Measurements from ENCODE around the gene UBE2E1. TPM values are rescaled to one million over a fixed set of nuclear protein-coding genes. Genes with fewer than 3 reads are reported as not detected.

UBE2E1 gene
- total and polyA plus RNA-seq, 11 donors, result 43.7 to 97.1 (median 65.0) TPM

GRCh38 chr3:23826382-23827064 is 20.8 kb downstream of the UBE2E1 start:
- Histone ChIP-seq H3K9me3 (no peaks in the 10 kb centered on the region), H3K36me3 (no peaks in the 10 kb centered on the region), H3K27me3 (no peaks in the 10 kb centered on the region), H3K27ac (no peak overlapping the region), H3K4me3 (no peak overlapping the region), H3K4me1 (peaks cover 0 to 52% (median 31%) of the 10 kb centered on the region in 12 donors)
- TF ChIP-seq POLR2A (IDR thresholded peaks at IDR 0.05), result no peak
- TF ChIP-seq CTCF (IDR thresholded peaks at IDR 0.05), result no peak
- intact Hi-C loops (cut with DNase I), result no loop called here
- 35 to 49% (median 40%) methylated on average over 1 of the region's 1 CpG for WGBS, 4 donors
- peak in 3 of 4 donors; percentile 34 to 53 (median 49) for ATAC-seq
- peak in 2 of 5 donors; percentile 21 to 29 for DNase-seq

DNA sequence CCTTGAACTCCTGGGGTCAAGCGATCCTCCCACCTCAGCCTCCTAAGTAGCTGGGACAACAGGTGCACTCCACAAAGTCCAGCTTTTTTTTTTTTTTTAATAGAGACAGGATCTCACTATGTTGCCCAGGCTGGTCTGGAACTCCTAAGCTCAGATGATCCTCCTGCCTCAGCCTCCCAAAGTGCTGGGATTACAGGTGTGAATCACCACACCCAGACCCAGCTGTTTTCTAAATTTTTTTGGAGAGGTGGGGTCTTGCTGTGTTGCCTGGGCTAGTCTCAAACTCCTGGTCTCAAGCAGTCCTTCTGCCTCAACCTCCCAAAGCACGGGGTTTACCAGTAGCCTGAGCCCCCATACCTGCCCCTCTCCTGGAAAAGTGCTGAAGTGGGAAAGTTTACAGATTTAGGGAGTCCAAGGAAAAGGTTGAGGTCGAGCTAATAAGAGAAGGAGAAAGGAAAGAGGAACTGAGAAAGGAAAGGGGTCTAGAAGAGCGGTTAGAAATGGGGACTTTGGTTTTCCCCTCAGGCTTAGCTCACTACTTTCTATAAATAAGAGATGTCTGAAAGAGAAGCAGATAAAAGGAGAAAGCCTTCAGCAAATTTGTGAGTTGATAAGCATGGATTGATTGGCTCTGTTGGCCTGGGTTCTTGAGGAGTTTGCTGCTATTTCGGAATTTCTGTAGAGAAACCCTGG is 23.6 kb downstream of the UBE2E1 start:
- intact Hi-C loops (cut with DNase I), result no loop called here
- Histone ChIP-seq H3K36me3 (no peaks in the 10 kb centered on the region), H3K27ac (no peak overlapping the region), H3K9me3 (no peaks in the 10 kb centered on the region), H3K4me1 (peaks cover 0 to 50% (median 28%) of the 10 kb centered on the region in 12 donors), H3K27me3 (no peaks in the 10 kb centered on the region), H3K4me3 (no peak overlapping the region)
- ATAC-seq, result no peak
- 69 to 84% (median 77%) methylated on average over 5 of the region's 5 CpGs for WGBS, 4 donors
- TF ChIP-seq POLR2A (IDR thresholded peaks at IDR 0.05), result no peak
- TF ChIP-seq CTCF (IDR thresholded peaks at IDR 0.05), result no peak
- DNase-seq, result no peak

DNA sequence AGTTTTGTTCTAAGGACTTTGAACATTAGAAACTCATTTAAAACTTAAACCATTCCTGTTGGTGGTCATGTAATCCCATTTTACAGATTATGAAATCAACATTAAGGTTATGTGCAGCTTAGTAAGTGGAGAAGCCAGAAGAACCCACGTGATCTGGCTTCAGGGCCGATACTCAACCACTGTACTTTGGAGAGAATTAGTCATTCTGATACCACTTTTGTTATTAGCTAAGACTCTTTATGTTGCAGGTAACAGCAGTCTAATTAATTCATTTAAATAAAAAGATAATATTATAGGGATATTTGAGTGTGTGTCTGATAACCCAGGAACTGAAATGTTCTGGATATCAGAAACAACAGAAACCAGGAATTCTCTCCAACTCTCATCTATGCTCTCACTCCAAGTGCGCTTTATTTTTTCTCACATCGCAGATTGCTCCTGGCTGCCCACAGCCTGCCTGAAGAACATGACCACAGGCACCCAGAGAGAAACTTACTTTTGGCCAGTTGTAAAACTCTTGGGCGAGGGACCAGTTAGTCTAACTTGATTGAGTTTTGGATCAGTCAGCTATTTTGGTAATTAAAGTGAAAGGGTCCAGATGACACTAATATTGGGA is 25.2 kb downstream of the UBE2E1 start:
- intact Hi-C loops (cut with DNase I), result no loop called here
- Histone ChIP-seq H3K9me3 (no peaks in the 10 kb centered on the region), H3K36me3 (no peaks in the 10 kb centered on the region), H3K4me3 (no peak overlapping the region), H3K27me3 (no peaks in the 10 kb centered on the region), H3K27ac (no peak overlapping the region), H3K4me1 (peaks cover 0 to 60% (median 25%) of the 10 kb centered on the region in 12 donors)
- 81 to 90% (median 87%) methylated on average over 5 of the region's 5 CpGs for WGBS, 4 donors
- TF ChIP-seq POLR2A (IDR thresholded peaks at IDR 0.05), result no peak
- TF ChIP-seq CTCF (IDR thresholded peaks at IDR 0.05), result no peak
- ATAC-seq, result no peak
- no peak for DNase-seq
